DMS79 (cell line): ENCODE data around the gene BMS1.
"Not testable (repeated sequence)": the region's sequence is repeated elsewhere in the genome, so short reads cannot be mapped to it uniquely, and the experiment has no call there.

Experiments used
- DNase-seq: peaks from one replicate; lab custom pipeline; 2025; lab: John Stamatoyannopoulos, UW

BMS1 gene

GRCh38 chr10:42866115-42866995 is 83.8 kb downstream of the BMS1 start:
- peak; percentile 3 for DNase-seq

- DNase-seq: no peak
Observed at GRCh38 chr10:42867571-42867970, 85.0 kb downstream of the BMS1 start.

GRCh38 chr10:42868530-42868929 is 85.9 kb downstream of the BMS1 start:
- DNase-seq: no peak

GRCh38 chr10:42869977-42870350 is 87.4 kb downstream of the BMS1 start:
- DNase-seq: no peak

GRCh38 chr10:42871138-42871641 is 88.6 kb downstream of the BMS1 start:
- not testable (repeated sequence) for DNase-seq

GRCh38 chr10:42871823-42872222 is 89.2 kb downstream of the BMS1 start:
- DNase-seq: no peak

- DNase-seq: no peak
Observed at GRCh38 chr10:42872865-42873435, 90.4 kb downstream of the BMS1 start.

- DNase-seq: no peak
Observed at GRCh38 chr10:42874713-42875387, 92.3 kb downstream of the BMS1 start.

- no peak for DNase-seq
Observed at GRCh38 chr10:42875388-42875755, 92.8 kb downstream of the BMS1 start.

- no peak for DNase-seq
Observed at GRCh38 chr10:42875798-42876341, 93.3 kb downstream of the BMS1 start.

GRCh38 chr10:42876476-42876875 is 93.9 kb downstream of the BMS1 start:
- DNase-seq: no peak

- no peak for DNase-seq
Observed at GRCh38 chr10:42876945-42877344, 94.3 kb downstream of the BMS1 start.

GRCh38 chr10:42877496-42878030 is 95.0 kb downstream of the BMS1 start:
- no peak for DNase-seq

GRCh38 chr10:42878134-42878820 is 95.7 kb downstream of the BMS1 start:
- no peak for DNase-seq

- no peak for DNase-seq
Observed at GRCh38 chr10:42878821-42879195, 96.2 kb downstream of the BMS1 start.

- DNase-seq: no peak
Observed at GRCh38 chr10:42879380-42880254, 97.0 kb downstream of the BMS1 start.

GRCh38 chr10:42880255-42880620 is 97.6 kb downstream of the BMS1 start:
- no peak for DNase-seq

GRCh38 chr10:42882597-42882996 is 100.0 kb downstream of the BMS1 start:
- no peak for DNase-seq
